ENCODE results near the gene SPART. TPM values are rescaled to one million over a fixed set of nuclear protein-coding genes. Genes with fewer than 3 reads are reported as not detected.

Gene SPART
- total and polyA plus RNA-seq, 2 of the 8 experiments (the other 6 are each of a cell fraction or from before 2014, with no cell fraction given) = 27.2 to 74.1 TPM

DNA sequence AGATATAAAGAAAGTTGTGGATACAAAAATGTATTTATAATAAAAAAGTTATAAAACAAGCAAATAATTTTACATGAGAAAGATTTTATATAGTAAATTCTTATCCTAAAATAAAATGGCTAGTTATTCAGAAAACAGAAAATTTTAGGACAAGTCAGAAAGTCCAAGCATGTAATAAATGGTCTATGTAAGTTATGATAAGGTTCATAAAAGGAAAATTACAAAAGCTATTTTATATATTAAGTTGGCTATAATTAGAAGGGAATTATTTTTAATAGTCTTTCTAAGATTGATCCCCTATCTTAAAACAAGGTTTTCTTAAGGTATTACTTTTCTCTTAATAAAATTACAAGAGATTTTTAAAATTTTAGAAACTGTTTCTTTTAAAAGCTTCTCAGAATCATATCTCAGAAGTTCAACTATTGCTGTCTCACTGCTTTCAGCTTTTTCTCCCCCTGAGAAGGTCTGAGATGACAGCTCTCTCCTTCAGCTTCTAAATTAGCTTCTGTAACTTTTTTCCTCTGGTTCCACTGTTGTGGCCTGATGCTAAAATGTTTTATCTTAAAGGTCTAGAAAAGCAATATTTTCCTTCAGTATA is 57.3 kb downstream of the SPART start:
- FAIRE-seq = no peak
- TF ChIP-seq BCL11A (IDR thresholded peaks at IDR 0.05; ENCODE audit: low read depth in 2 of 2, low read length in 2 of 2) = no peak
- TF ChIP-seq, protein P1, sequence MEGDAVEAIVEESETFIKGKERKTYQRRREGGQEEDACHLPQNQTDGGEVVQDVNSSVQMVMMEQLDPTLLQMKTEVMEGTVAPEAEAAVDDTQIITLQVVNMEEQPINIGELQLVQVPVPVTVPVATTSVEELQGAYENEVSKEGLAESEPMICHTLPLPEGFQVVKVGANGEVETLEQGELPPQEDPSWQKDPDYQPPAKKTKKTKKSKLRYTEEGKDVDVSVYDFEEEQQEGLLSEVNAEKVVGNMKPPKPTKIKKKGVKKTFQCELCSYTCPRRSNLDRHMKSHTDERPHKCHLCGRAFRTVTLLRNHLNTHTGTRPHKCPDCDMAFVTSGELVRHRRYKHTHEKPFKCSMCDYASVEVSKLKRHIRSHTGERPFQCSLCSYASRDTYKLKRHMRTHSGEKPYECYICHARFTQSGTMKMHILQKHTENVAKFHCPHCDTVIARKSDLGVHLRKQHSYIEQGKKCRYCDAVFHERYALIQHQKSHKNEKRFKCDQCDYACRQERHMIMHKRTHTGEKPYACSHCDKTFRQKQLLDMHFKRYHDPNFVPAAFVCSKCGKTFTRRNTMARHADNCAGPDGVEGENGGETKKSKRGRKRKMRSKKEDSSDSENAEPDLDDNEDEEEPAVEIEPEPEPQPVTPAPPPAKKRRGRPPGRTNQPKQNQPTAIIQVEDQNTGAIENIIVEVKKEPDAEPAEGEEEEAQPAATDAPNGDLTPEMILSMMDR (IDR thresholded peaks at IDR 0.05; ENCODE audit: control extremely low read depth in 1 of 3, insufficient read depth in 1 of 3, low read depth in 1 of 3, low read length in 3 of 3) = no peak
- TF ChIP-seq CBX5 (IDR thresholded peaks at IDR 0.05; ENCODE audit: low read depth, low read length) = no peak
- TF ChIP-seq SIRT6 (IDR thresholded peaks at IDR 0.05; ENCODE audit: low read length) = no peak
- no peak for TF ChIP-seq PHF8 (conservative IDR thresholded peaks at IDR 0.05; ENCODE audit: low read depth, low read length)
- no peak for TF ChIP-seq JUND (IDR thresholded peaks at IDR 0.05; ENCODE audit: low read length)
- TF ChIP-seq EP300 (IDR thresholded peaks at IDR 0.05; ENCODE audit: borderline replicate concordance in 1 of 2, low read depth in 2 of 2, low read length in 2 of 2) = no peak
- no peak for TF ChIP-seq CEBPB (IDR thresholded peaks at IDR 0.05; ENCODE audit: low read depth, low read length)
- TF ChIP-seq TAF7 (optimal IDR thresholded peaks at IDR 0.05; ENCODE audit: borderline replicate concordance, low read depth, low read length) = no peak
- TF ChIP-seq MAFK (IDR thresholded peaks at IDR 0.05; ENCODE audit: low read depth, low read length) = no peak
- no peak for TF ChIP-seq FOSL1 (IDR thresholded peaks at IDR 0.05; ENCODE audit: insufficient read depth, low read depth, low read length)
- TF ChIP-seq SRF (IDR thresholded peaks at IDR 0.05; ENCODE audit: low read depth, low read length) = no peak

More for the DNA sequence above, 57.3 kb downstream of the SPART start:
- Histone ChIP-seq H2BK20ac (ENCODE audit: low read length) (no peak overlapping the region), H2BK5ac (ENCODE audit: low read depth, low read length) (no peak overlapping the region), H3K9ac (replicated peaks in 1 of 4; ENCODE audit: extremely low read depth in 1 of 4, low read depth in 3 of 4, low read length in 3 of 4) (no peak overlapping the region), H3K23me2 (ENCODE audit: low read depth, low read length) (no peaks in the 10 kb centered on the region), H2AK5ac (ENCODE audit: low read depth, low read length) (no peak overlapping the region), H4K5ac (ENCODE audit: insufficient read length, low read depth, low read length) (no peak overlapping the region), H2BK120ac (replicated peaks; ENCODE audit: low read depth, low read length) (no peak overlapping the region), H3K4me3 (ENCODE audit: extremely low read depth in 1 of 4, insufficient read depth in 2 of 4, low read depth in 3 of 4, low read length in 4 of 4) (no peak overlapping the region), H3K56ac (replicated peaks; ENCODE audit: insufficient read length, low read depth, low read length) (no peak overlapping the region), H3K9me3 (ENCODE audit: insufficient read depth in 2 of 2, low read depth in 1 of 2, low read length in 1 of 2) (peaks cover 33 to 36% of the 10 kb centered on the region in 2 experiments), H4K91ac (replicated peaks; ENCODE audit: insufficient read length, low read length) (no peak overlapping the region), H3K27me3 (replicated peaks in 1 of 4; ENCODE audit: control insufficient read depth in 3 of 4, extremely low read depth in 1 of 4, insufficient read depth in 3 of 4, low read length in 3 of 4) (no peaks in the 10 kb centered on the region), H3K4ac (replicated peaks; ENCODE audit: insufficient read length, low read depth, low read length) (no peak overlapping the region), H3K14ac (ENCODE audit: insufficient read length) (no peak overlapping the region), H3K79me1 (ENCODE audit: low read depth, low read length) (peaks cover 4% of the 10 kb centered on the region; the same call in 1 of the 2 replicates), H2BK15ac (ENCODE audit: low read length) (no peak overlapping the region), H2AFZ (ENCODE audit: low read length) (no peak overlapping the region), H4K20me1 (replicated peaks in 1 of 2; ENCODE audit: control insufficient read depth in 1 of 2, insufficient read depth in 2 of 2, low read length in 2 of 2) (no peaks in the 10 kb centered on the region), H3K27ac (ENCODE audit: low read depth, low read length) (no peak overlapping the region), H3K4me2 (ENCODE audit: insufficient read depth in 1 of 2, low read depth in 2 of 2, low read length in 2 of 2) (no peak overlapping the region), H4K8ac (ENCODE audit: extremely low read depth, insufficient read depth, low read length) (no peak overlapping the region), H3K36me3 (ENCODE audit: control insufficient read depth in 2 of 4, insufficient read depth in 4 of 4, low read length in 3 of 4) (peaks cover 0 to 59% (median 28%) of the 10 kb centered on the region in 4 experiments; a peak in 6 of 8 replicates), H3K23ac (ENCODE audit: insufficient read length) (no peak overlapping the region), H3K18ac (ENCODE audit: extremely low read depth, low read length) (no peak overlapping the region), H3K4me1 (replicated peaks in 1 of 4; ENCODE audit: control insufficient read depth in 3 of 4, insufficient read depth in 4 of 4, low read length in 3 of 4) (no peaks in the 10 kb centered on the region), H3K79me2 (ENCODE audit: control insufficient read depth in 1 of 2, insufficient read depth in 2 of 2, low read length in 2 of 2) (peaks cover 0 to 24% of the 10 kb centered on the region in 2 experiments; a peak in 3 of 4 replicates), H2BK12ac (ENCODE audit: low read depth, low read length) (no peak overlapping the region)
- ChIA-PET POLR2A (ENCODE audit: partially characterized antibody) (no interaction called here), CTCF (ENCODE audit: partially characterized antibody) (no interaction called here)
- no peak for DNase-seq (ENCODE audit: low read depth in 1 of 2, low spot score in 2 of 2)

Measured in H1 (cell line).